Dedifferentiated amniotic fluid mesenchymal stem cell (primary cell): ENCODE measurements around the gene MCRS1.
"Not testable (repeated sequence)": the region's sequence is repeated elsewhere in the genome, so short reads cannot be mapped to it uniquely, and the experiment has no call there.

ENCODE experiments used
- DNase-seq: peaks from one replicate; pipeline ENCODE4 v3.0.0-alpha.2; 2016; ENCODE audit errors: extremely low spot score

Gene MCRS1

GRCh38 chr12:49518914-49519573 lies 48.9 kb downstream of the MCRS1 start:
- no peak for DNase-seq

GRCh38 chr12:49515266-49515665 lies 52.7 kb downstream of the MCRS1 start:
- peak; percentile 23 for DNase-seq

DNA sequence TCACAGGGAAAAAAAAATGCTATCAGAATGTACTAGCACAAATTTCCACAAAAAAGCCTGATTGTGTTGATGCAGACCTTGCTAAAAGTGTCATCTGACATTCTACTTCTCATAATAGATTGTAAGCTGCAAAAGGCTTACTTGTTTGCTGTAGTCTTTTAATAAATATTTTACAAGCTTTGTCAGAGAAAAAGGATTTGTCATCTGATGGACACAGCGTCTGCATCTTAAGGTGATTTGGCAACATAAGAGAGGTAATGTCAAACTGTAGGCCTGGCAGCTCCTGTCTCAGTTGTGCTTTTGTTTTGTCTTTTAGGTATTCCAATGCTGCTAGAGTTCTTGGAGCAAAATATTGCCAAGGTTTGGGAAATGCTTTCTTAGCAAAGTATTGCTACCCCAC lies 55.4 kb downstream of the MCRS1 start:
- DNase-seq: no peak

DNA sequence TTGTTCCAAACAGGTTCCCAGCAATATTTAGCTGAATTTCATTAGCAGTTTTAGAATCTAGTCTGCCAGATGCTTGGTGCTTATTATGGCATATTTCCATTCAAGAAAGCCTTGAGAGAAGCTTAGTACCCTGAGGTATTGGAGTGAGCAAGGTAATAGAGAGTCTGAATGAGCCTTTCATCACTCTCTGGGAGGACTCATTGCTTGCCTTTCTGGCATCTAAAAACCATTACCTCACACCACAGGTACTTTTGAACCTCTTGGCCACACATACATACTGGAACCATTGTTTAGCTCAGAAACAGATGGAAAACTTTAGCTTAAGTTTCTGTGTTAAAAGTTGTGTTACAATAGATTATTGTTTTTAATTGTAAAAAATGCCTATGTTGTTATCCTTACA lies 56.5 kb downstream of the MCRS1 start:
- DNase-seq: no peak

DNA sequence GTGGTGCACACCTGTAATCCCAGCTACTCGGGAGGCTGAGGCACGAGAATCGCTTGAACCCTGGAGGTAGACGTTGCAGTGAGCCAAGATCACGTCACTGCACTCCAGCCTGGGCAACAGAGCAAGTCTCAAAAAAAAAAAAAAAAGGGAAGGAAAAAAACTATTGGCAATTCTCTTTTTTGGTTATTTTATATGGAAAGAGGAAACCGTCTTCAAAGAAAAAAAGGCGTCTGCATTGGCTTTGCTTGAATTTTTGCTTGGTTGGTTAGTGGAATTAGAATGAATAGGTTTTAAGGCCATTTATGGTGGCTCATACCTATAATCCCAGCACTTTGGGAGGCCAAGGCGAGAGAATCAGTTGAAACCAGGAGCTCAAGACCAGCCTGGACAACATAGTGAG lies 58.3 kb downstream of the MCRS1 start:
- DNase-seq: not testable (repeated sequence)
